Subcutaneous abdominal adipose tissue (tissue), 5 donors: ENCODE results near the gene GPR132.

ENCODE experiments used
- H3K27ac ChIP-seq: one replicate; pipeline ENCODE4 v1.7.0; 2013; ENCODE audit warnings: low read depth, mild to moderate bottlenecking, inconsistent platforms, low read length, moderate library complexity
- H3K27me3 ChIP-seq, 5 donors: one replicate each; pipeline ENCODE4 v1.7.0; 2013; ENCODE audit warnings: low read length in 5 of 5, inconsistent platforms in 1 of 5; ENCODE audit not compliant: control insufficient read depth in 5 of 5, insufficient read depth in 4 of 5
- H3K36me3 ChIP-seq, 5 donors: one replicate each; pipeline ENCODE4 v1.7.0; 2013; ENCODE audit warnings: low read length in 5 of 5; ENCODE audit not compliant: control insufficient read depth in 5 of 5, insufficient read depth in 5 of 5
- H3K4me1 ChIP-seq, 5 donors: one replicate each; pipeline ENCODE4 v1.7.0; 2013; ENCODE audit warnings: low read length in 5 of 5, mild to moderate bottlenecking in 3 of 5, moderate library complexity in 1 of 5; ENCODE audit not compliant: control insufficient read depth in 5 of 5, insufficient read depth in 5 of 5
- H3K4me3 ChIP-seq, 5 donors: one replicate each; pipeline ENCODE4 v1.7.0; 2013; ENCODE audit warnings: low read length in 5 of 5, low read depth in 1 of 5
- H3K9ac ChIP-seq, 5 donors: one replicate each; pipeline ENCODE4 v1.7.0; 2013; ENCODE audit warnings: low read length in 5 of 5, mild to moderate bottlenecking in 4 of 5, moderate library complexity in 3 of 5
- H3K9me3 ChIP-seq, 5 donors: one replicate each; pipeline ENCODE4 v1.7.0; 2013; ENCODE audit warnings: low read length in 5 of 5; ENCODE audit not compliant: control insufficient read depth in 5 of 5
- donor health status: healthy.
- donor health status: healthy.
- donor health status: healthy.
- donor health status: healthy.
- donor health status: healthy.

GPR132 gene

DNA sequence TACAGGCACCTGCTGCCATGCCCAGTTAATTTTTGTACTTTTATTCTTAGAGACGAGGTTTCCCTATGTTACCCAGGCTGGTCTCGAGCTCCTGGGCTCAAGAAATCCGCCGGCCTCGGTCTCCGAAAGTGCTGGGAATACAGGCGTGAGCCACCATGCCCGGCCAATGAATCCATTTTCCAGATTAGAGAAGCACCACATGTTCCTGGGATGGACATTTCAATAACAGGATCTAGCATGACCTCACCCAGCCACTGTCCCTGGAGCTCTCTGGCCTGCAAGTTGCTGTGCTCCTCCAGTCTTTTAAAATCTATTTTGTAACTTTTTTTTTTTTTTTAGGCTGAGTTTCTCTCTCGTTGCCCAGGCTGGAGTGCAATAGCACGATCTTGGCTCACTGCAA lies 2.2 kb downstream of the GPR132 start:
- H3K4me3 ChIP-seq: no peak overlapping the region
- H3K4me1 ChIP-seq: peaks cover 3 to 72% (median 65%) of the 10 kb centered on the region in 5 donors
- no peaks in the 10 kb centered on the region for H3K9me3 ChIP-seq
- no peaks in the 10 kb centered on the region for H3K36me3 ChIP-seq
- no peak overlapping the region for H3K27ac ChIP-seq
- no peak overlapping the region for H3K9ac ChIP-seq
- H3K27me3 ChIP-seq: peaks cover 0 to 7% (median 0%) of the 10 kb centered on the region in 5 donors

- no peak overlapping the region for H3K9ac ChIP-seq
- H3K4me1 ChIP-seq: peaks cover 3 to 65% (median 61%) of the 10 kb centered on the region in 5 donors
- H3K4me3 ChIP-seq: peak overlapping the region in 2 of 5 donors; percentile 19 to 47
- H3K36me3 ChIP-seq: no peaks in the 10 kb centered on the region
- peak overlapping the region; percentile 62 for H3K27ac ChIP-seq
- H3K9me3 ChIP-seq: no peaks in the 10 kb centered on the region
- peaks cover 0 to 4% (median 0%) of the 10 kb centered on the region in 5 donors for H3K27me3 ChIP-seq
Measured at GRCh38 chr14:105062048-105062433, 3.2 kb downstream of the GPR132 start.

DNA sequence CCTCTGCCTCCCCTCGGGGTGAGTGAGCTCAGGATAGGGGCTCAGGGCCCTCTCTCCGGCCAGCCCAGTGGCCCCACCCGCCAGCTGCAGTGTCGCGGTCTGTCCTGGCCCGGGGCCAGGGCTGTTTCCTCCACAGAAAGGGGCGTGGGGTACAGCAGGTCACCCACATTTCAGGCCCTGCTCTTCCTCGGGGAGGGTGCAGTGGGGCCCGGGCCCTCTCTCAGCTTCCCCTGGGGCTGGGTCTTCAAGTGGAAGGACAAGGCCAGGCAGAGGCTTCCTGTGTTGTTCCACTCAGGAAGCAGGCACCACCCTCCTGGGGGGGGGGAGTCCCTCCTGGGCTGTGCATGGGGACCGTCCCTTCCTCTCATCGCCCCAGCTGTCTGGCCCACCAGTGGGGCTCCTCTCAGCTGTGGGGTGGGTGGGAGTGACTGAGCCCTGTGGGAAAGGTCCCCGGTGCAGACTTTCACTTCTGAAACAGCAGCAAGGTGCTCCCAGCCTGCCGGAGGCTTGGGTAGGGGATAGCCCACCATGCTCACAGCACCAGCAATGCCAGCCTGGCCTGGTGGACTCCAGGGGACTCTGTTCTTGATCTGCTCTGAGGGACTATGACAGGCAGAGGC lies 3.7 kb downstream of the GPR132 start:
- Histone ChIP-seq H3K4me1 (peaks cover 3 to 61% (median 60%) of the 10 kb centered on the region in 5 donors), H3K4me3 (peak overlapping the region in 2 of 5 donors; percentile 42 to 47), H3K27ac (peak overlapping the region; percentile 62), H3K9me3 (no peaks in the 10 kb centered on the region), H3K36me3 (no peaks in the 10 kb centered on the region), H3K9ac (peak overlapping the region in 4 of 5 donors; percentile 27 to 66 (median 40)), H3K27me3 (peaks cover 0 to 6% (median 0%) of the 10 kb centered on the region in 5 donors)

DNA sequence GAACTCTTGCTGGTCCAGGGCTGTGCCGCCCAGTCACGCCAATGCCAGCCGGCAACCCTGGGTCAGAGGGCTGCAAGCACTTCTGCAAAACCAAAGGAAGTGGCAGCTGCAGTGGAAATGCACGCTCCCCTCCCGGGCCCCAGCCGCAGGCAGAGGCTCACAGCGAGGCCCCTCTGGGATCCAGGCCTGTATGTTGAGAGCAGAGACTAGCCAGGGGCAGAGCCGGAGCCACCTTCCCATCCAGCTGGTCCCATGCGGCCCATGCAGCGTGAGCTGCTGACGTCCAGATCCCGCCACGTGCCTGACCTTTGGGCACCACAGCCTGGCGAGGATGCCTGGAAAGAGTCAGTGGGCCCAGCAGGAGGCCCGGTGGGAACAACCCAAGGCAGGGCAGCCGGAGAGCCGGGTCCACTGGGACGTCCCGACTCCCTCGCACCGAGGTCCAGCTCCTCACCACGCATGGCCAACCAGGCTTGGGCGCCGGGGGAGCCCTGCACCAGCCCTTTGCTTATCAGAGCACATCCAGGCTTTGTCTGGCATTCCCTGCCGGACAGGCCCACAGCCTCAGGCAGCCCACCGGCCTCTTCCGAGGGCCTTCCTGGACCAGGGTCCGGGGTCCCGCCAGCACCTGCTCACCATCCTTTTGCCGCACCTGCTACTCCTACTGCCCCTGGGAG lies 4.3 kb downstream of the GPR132 start:
- Histone ChIP-seq H3K9me3 (no peaks in the 10 kb centered on the region), H3K27me3 (peaks cover 0 to 7% (median 1%) of the 10 kb centered on the region in 5 donors), H3K4me1 (peaks cover 3 to 60% (median 55%) of the 10 kb centered on the region in 5 donors), H3K4me3 (peak overlapping the region in 3 of 5 donors; percentile 27 to 47 (median 42)), H3K27ac (peak overlapping the region; percentile 62), H3K36me3 (no peaks in the 10 kb centered on the region), H3K9ac (peak overlapping the region in 4 of 5 donors; percentile 27 to 66 (median 40))

- H3K36me3 ChIP-seq: no peaks in the 10 kb centered on the region
- no peaks in the 10 kb centered on the region for H3K9me3 ChIP-seq
- H3K4me3 ChIP-seq: peak overlapping the region in 2 of 5 donors; percentile 14 to 47
- peaks cover 0 to 7% (median 4%) of the 10 kb centered on the region in 5 donors for H3K27me3 ChIP-seq
- H3K9ac ChIP-seq: peak overlapping the region in 2 of 5 donors; percentile 5 to 48
- H3K27ac ChIP-seq: peak overlapping the region; percentile 62
- peaks cover 3 to 56% (median 48%) of the 10 kb centered on the region in 5 donors for H3K4me1 ChIP-seq
Measured at GRCh38 chr14:105059925-105060565, 5.2 kb downstream of the GPR132 start.

DNA sequence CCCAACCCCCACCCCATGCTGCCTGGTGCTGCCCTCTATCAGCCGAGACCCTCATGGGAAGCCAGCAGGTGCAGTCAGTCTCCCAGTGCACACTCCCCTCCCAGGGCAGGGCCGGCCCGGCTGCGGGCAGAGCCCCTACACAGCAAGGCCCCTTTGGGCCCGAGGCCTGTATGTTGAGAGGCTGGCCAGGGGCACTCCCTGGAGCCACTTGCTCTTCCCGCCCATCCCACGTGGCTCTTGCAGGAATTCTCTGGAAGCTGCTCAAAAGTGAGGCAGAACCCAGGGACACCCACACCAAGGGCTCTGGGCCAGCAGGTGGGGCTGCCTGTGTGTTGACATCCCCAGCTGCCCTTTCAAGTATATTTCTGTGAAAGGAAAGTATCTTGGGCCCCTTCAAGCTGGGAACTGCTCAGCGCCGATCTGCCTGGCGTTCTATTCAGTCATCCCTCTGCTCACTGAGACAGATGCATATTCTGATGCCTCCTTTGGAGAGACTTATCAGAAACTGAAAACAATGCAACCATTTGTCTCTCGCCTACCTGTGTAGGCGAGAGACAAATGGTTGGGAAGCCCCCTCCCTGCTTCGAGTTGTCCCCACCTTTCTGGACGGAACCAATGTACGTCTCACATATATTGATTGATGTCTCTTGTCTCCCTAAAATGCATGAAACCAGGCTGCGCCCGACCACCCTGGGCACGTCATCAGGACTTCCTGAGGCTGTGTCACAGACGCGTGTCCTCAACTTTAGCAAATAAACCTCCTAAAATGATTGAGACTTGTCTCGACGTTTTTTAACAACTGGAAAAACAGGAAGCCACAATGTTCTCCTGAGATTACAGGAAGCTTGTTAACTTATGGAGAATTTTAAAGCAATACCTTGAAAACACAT lies 6.0 kb downstream of the GPR132 start:
- no peaks in the 10 kb centered on the region for H3K36me3 ChIP-seq
- H3K27ac ChIP-seq: peak overlapping the region; percentile 62
- no peak overlapping the region for H3K4me3 ChIP-seq
- H3K27me3 ChIP-seq: peaks cover 0 to 7% (median 4%) of the 10 kb centered on the region in 5 donors
- H3K9me3 ChIP-seq: no peaks in the 10 kb centered on the region
- peak overlapping the region in 1 of 5 donors; percentile 48 for H3K9ac ChIP-seq
- peaks cover 3 to 55% (median 48%) of the 10 kb centered on the region in 5 donors for H3K4me1 ChIP-seq

GRCh38 chr14:105058521-105059034 lies 6.7 kb downstream of the GPR132 start:
- H3K4me1 ChIP-seq: peaks cover 3 to 52% (median 48%) of the 10 kb centered on the region in 5 donors
- H3K9ac ChIP-seq: no peak overlapping the region
- H3K27ac ChIP-seq: no peak overlapping the region
- H3K9me3 ChIP-seq: no peaks in the 10 kb centered on the region
- peaks cover 0 to 7% (median 4%) of the 10 kb centered on the region in 5 donors for H3K27me3 ChIP-seq
- no peaks in the 10 kb centered on the region for H3K36me3 ChIP-seq
- no peak overlapping the region for H3K4me3 ChIP-seq

- Histone ChIP-seq H3K4me1 (peaks cover 1 to 34% (median 30%) of the 10 kb centered on the region in 5 donors), H3K4me3 (no peak overlapping the region), H3K27ac (no peak overlapping the region), H3K36me3 (peaks cover 0 to 6% (median under 1%) of the 10 kb centered on the region in 5 donors), H3K9ac (no peak overlapping the region), H3K9me3 (no peaks in the 10 kb centered on the region), H3K27me3 (peaks cover 0 to 7% (median 4%) of the 10 kb centered on the region in 5 donors)
Measured at GRCh38 chr14:105056303-105056831, 8.9 kb downstream of the GPR132 start.

DNA sequence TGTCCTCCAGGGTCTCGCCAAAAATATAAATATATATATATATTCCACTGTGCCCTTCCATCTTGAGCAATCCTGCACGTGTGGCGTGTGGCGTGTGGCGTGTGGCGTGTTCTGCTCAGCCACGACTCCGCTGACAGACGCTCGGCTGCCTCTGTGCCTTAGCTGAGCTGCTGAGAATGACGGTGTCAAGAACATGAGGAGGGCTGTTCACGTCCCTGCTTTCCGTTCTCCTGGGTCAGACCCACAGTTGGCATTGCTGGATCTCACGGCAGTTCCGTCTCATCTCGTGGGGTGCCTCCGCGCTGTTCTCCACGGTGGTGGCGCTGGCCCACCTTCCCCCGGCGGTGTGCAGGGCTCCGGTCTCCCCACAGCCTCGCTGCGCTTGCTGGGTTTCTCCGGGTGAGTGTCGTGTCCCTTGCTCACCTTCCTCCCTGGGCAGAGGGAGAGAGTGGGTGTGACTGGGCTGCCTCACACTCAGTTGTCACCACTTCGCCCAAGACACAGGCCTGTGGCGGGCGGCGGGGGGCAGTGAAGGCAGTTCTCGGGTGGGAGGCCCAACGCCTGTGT lies 9.4 kb downstream of the GPR132 start:
- peaks cover 0 to 7% (median 4%) of the 10 kb centered on the region in 5 donors for H3K27me3 ChIP-seq
- no peak overlapping the region for H3K4me3 ChIP-seq
- H3K27ac ChIP-seq: no peak overlapping the region
- H3K36me3 ChIP-seq: peaks cover 0 to 11% (median 3%) of the 10 kb centered on the region in 5 donors
- H3K9me3 ChIP-seq: no peaks in the 10 kb centered on the region
- no peak overlapping the region for H3K9ac ChIP-seq
- H3K4me1 ChIP-seq: peaks cover 1 to 28% (median 25%) of the 10 kb centered on the region in 5 donors
